Fibroblast of skin of left quadriceps (primary cell): ENCODE results near the gene STUB1.
A peak's percentile ranks its signal among the peaks of the same experiment; 100 is the strongest.

Experiments used
- DNase-seq, 2 experiments: peaks; one replicate each; pipeline ENCODE4 v3.0.0-alpha.2; 2013; ENCODE audit warnings: low read depth in 2 of 2

Gene STUB1

GRCh38 chr16:644556-644955 lies 35.7 kb upstream of the STUB1 start:
- DNase-seq: no peak

- DNase-seq: no peak
These were observed 34.1 kb upstream of the STUB1 start for GRCh38 chr16:645852-646678.

- no peak for DNase-seq
These were observed 33.5 kb upstream of the STUB1 start for GRCh38 chr16:646679-647172.

- no peak for DNase-seq
These were observed 32.9 kb upstream of the STUB1 start for GRCh38 chr16:647173-647902.

GRCh38 chr16:648071-648780 lies 32.0 kb upstream of the STUB1 start:
- no peak for DNase-seq

- DNase-seq: peak; percentile 70 to 71
These were observed 31.2 kb upstream of the STUB1 start, which contains the start of gene WDR90 for GRCh38 chr16:648781-649589. Gene WDR90, plus strand, starts transcription at chr16:649365. Its CDS starts 52 bp downstream, at chr16:649417.

GRCh38 chr16:649631-650030 lies 30.6 kb upstream of the STUB1 start:
- no peak for DNase-seq

GRCh38 chr16:651844-652243 lies 28.4 kb upstream of the STUB1 start:
- DNase-seq: no peak

GRCh38 chr16:652454-653305 lies 27.5 kb upstream of the STUB1 start:
- no peak for DNase-seq

- DNase-seq: no peak
These were observed 26.2 kb upstream of the STUB1 start for GRCh38 chr16:654034-654433.

GRCh38 chr16:657487-657886 lies 22.7 kb upstream of the STUB1 start:
- DNase-seq: no peak

- no peak for DNase-seq
These were observed 21.3 kb upstream of the STUB1 start for GRCh38 chr16:658679-659571.

- no peak for DNase-seq
These were observed 20.6 kb upstream of the STUB1 start for GRCh38 chr16:659618-660017.

GRCh38 chr16:660132-660458 lies 20.1 kb upstream of the STUB1 start:
- DNase-seq: no peak

- no peak for DNase-seq
These were observed 19.6 kb upstream of the STUB1 start for GRCh38 chr16:660459-661183.

GRCh38 chr16:661184-661821 lies 18.9 kb upstream of the STUB1 start:
- DNase-seq: no peak

GRCh38 chr16:662095-662494 lies 18.1 kb upstream of the STUB1 start:
- no peak for DNase-seq

- no peak for DNase-seq
These were observed 17.6 kb upstream of the STUB1 start for GRCh38 chr16:662597-662996.
